ENCODE results near the gene COMMD4. TPM values are rescaled to one million over a fixed set of nuclear protein-coding genes. Genes with fewer than 3 reads are reported as not detected.

Gene COMMD4
- total RNA-seq, 1 donor from 2014 or later, result 36.4 TPM

DNA sequence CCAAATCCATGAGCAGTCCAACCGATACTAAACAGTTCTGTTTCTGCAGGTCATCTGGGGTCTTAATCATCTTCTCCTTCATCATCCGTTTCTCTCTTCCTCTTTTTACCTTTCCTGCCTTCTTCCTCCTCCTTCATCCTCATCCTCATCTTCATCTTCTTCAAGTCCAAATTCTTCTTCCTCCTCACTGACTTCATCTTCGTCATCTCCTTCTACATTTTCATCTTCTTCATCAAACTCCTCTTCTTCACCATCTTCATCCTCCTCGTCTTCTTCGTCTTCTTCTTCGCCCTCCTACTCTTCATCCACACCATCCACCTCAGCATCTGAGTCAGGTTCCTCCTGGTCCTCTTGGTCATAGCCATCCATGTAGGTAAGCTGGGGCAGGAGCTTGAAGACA is 14.2 kb upstream of the COMMD4 start:
- Histone ChIP-seq H3F3A (ENCODE audit: low read depth) (no peaks in the 10 kb centered on the region), H3K27me3 (peaks cover 6% of the 10 kb centered on the region), H3K79me2 (ENCODE audit: low read depth) (no peaks in the 10 kb centered on the region), H3K4me3 (no peak overlapping the region), H3K9ac (no peak overlapping the region), H3K4me1 (no peaks in the 10 kb centered on the region), H3K27ac (no peak overlapping the region), H3K4me2 (no peak overlapping the region), H3K36me3 (no peaks in the 10 kb centered on the region), H4K20me1 (ENCODE audit: low read depth) (no peaks in the 10 kb centered on the region), H2AFZ (replicated peaks) (no peak overlapping the region), H3K9me3 (ENCODE audit: low read depth) (no peaks in the 10 kb centered on the region)
- Mint-ChIP-seq H3K9me3 (no peaks in the 10 kb centered on the region), H3K36me3 (no peaks in the 10 kb centered on the region), H3K27me3 (ENCODE audit: insufficient read depth, low read depth) (no peaks in the 10 kb centered on the region), H3K27ac (no peak overlapping the region), H3K4me1 (no peaks in the 10 kb centered on the region), H3K4me3 (no peak overlapping the region)
- TF ChIP-seq, protein P1, sequence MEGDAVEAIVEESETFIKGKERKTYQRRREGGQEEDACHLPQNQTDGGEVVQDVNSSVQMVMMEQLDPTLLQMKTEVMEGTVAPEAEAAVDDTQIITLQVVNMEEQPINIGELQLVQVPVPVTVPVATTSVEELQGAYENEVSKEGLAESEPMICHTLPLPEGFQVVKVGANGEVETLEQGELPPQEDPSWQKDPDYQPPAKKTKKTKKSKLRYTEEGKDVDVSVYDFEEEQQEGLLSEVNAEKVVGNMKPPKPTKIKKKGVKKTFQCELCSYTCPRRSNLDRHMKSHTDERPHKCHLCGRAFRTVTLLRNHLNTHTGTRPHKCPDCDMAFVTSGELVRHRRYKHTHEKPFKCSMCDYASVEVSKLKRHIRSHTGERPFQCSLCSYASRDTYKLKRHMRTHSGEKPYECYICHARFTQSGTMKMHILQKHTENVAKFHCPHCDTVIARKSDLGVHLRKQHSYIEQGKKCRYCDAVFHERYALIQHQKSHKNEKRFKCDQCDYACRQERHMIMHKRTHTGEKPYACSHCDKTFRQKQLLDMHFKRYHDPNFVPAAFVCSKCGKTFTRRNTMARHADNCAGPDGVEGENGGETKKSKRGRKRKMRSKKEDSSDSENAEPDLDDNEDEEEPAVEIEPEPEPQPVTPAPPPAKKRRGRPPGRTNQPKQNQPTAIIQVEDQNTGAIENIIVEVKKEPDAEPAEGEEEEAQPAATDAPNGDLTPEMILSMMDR (IDR thresholded peaks at IDR 0.05), result no peak
- no peak for TF ChIP-seq EZH2 (IDR thresholded peaks at IDR 0.05)
- no peak for TF ChIP-seq EZH2phosphoT487 (IDR thresholded peaks at IDR 0.05)
- no peak for DNase-seq (ENCODE audit: low spot score)

DNA sequence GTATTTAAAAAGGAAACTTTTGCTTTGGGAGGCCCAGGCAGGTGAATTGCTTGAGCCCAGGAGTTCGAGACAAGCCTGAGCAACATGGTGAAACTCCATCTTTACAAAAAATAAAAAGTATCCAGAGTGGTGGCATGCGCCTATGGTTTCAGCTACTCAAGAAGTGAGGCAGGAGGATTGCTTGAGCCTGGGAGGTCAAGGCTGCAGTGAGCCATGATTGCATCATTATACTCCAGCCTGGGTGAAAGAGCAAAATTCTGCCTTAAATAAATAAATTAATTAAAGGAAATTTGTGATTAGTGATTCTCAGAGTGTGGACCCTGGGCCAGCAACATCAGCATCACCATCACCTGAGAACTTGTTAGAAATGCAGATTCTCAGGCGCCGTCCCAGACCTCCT is 9.9 kb upstream of the COMMD4 start:
- Histone ChIP-seq H4K20me1 (ENCODE audit: low read depth) (no peaks in the 10 kb centered on the region), H3K79me2 (ENCODE audit: low read depth) (no peaks in the 10 kb centered on the region), H3K9ac (no peak overlapping the region), H2AFZ (replicated peaks) (no peak overlapping the region), H3K4me2 (no peak overlapping the region), H3K27ac (no peak overlapping the region), H3K4me1 (no peaks in the 10 kb centered on the region), H3K27me3 (peaks cover 6% of the 10 kb centered on the region), H3K9me3 (ENCODE audit: low read depth) (no peaks in the 10 kb centered on the region), H3K4me3 (no peak overlapping the region), H3F3A (ENCODE audit: low read depth) (no peaks in the 10 kb centered on the region), H3K36me3 (no peaks in the 10 kb centered on the region)
- Mint-ChIP-seq H3K4me3 (no peak overlapping the region), H3K4me1 (no peaks in the 10 kb centered on the region), H3K27me3 (ENCODE audit: insufficient read depth, low read depth) (peaks cover 6% of the 10 kb centered on the region), H3K27ac (no peak overlapping the region), H3K9me3 (no peaks in the 10 kb centered on the region), H3K36me3 (no peaks in the 10 kb centered on the region)
- DNase-seq (ENCODE audit: low spot score), result no peak
- no peak for TF ChIP-seq EZH2 (IDR thresholded peaks at IDR 0.05)
- TF ChIP-seq, protein P1 (IDR thresholded peaks at IDR 0.05), result no peak
- no peak for TF ChIP-seq EZH2phosphoT487 (IDR thresholded peaks at IDR 0.05)

DNA sequence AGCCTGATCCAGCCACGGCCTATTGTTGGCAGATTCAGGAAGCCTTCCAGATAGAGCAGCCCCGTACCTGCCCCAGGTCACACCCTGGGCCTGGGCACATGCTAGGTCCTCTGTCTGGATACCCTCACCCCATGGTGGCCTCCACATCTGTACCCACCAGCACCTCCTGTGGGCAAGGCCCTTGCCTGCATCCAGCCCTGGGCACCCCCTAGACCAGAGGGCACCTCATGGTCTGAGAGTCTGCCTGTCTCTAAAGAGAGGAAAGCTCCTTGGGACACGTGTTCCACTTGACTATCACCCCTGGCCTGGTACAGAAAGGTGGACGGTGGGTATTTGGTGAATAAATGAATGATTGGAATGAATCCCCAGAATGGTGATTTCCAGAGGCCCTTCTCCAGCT is 8.9 kb upstream of the COMMD4 start:
- no peaks in the 10 kb centered on the region for H3K9me3 Mint-ChIP-seq

More for the DNA sequence above, 8.9 kb upstream of the COMMD4 start:
- Histone ChIP-seq H3K4me2 (no peak overlapping the region), H3F3A (ENCODE audit: low read depth) (no peaks in the 10 kb centered on the region), H4K20me1 (ENCODE audit: low read depth) (no peaks in the 10 kb centered on the region), H3K4me1 (no peaks in the 10 kb centered on the region), H3K27me3 (peaks cover 4% of the 10 kb centered on the region), H2AFZ (replicated peaks) (no peak overlapping the region), H3K79me2 (ENCODE audit: low read depth) (no peaks in the 10 kb centered on the region), H3K27ac (no peak overlapping the region), H3K9ac (no peak overlapping the region), H3K4me3 (no peak overlapping the region), H3K36me3 (no peaks in the 10 kb centered on the region), H3K9me3 (ENCODE audit: low read depth) (no peaks in the 10 kb centered on the region)
- Mint-ChIP-seq H3K27ac (no peak overlapping the region), H3K4me1 (no peaks in the 10 kb centered on the region), H3K27me3 (ENCODE audit: insufficient read depth, low read depth) (peaks cover 6% of the 10 kb centered on the region), H3K4me3 (no peak overlapping the region), H3K36me3 (no peaks in the 10 kb centered on the region)
- DNase-seq (ENCODE audit: low spot score), result no peak
- TF ChIP-seq EZH2phosphoT487 (IDR thresholded peaks at IDR 0.05) (no peak), EZH2 (IDR thresholded peaks at IDR 0.05) (no peak)
- TF ChIP-seq, protein P1 (IDR thresholded peaks at IDR 0.05), result no peak

All from neural progenitor cell (in vitro differentiated cells).